H1 (cell line): ENCODE measurements around the gene FRRS1. TPM values are rescaled to one million over a fixed set of nuclear protein-coding genes. Genes with fewer than 3 reads are reported as not detected.

Source experiments
- CTCF ChIA-PET: fragments of 300-600 bp; sonication (Branson Sonifier 250); formaldehyde crosslinking; loops from one replicate; lab custom pipeline; 2021; ENCODE audit not compliant: partially characterized antibody; lab: Charles Lee
- POLR2A ChIA-PET: fragments of 300-600 bp; sonication (Branson Sonifier 250); formaldehyde crosslinking; loops from one replicate; lab custom pipeline; 2021; ENCODE audit warnings: inconsistent platforms; ENCODE audit not compliant: partially characterized antibody; lab: Charles Lee
- DNase-seq, 2 experiments: peaks; one replicate each; pipeline versions ENCODE4 v3.0.0 to v3.0.0-alpha.2; 2010 to 2022; ENCODE audit warnings: low spot score in 2 of 2, low read depth in 1 of 2, mixed read lengths in 1 of 2
- FAIRE-seq: peaks from 2 replicates; lab custom pipeline; 2011; peaks lifted over from hg19 to GRCh38; lab: Jason Lieb, UNC
- H2AFZ ChIP-seq: 2 replicates; pipeline ENCODE4 v1.8.1; 2012; ENCODE audit warnings: low read length, inconsistent platforms
- H2AK5ac ChIP-seq: 2 replicates; pipeline ENCODE4 v1.6.1; 2013; ENCODE audit warnings: low read depth, low read length
- H2BK120ac ChIP-seq: replicated peaks from 2 replicates; pipeline ENCODE3; 2013; ENCODE audit warnings: low read depth, low read length, inconsistent platforms
- H2BK12ac ChIP-seq: 2 replicates; pipeline ENCODE4 v1.6.1; 2013; ENCODE audit warnings: low read depth, low read length
- H2BK15ac ChIP-seq: 2 replicates; pipeline ENCODE4 v1.6.1; 2013; ENCODE audit warnings: low read length
- H2BK20ac ChIP-seq: 2 replicates; pipeline ENCODE4 v1.6.1; 2013; ENCODE audit warnings: low read length
- H2BK5ac ChIP-seq: 2 replicates; pipeline ENCODE4 v1.6.1; 2013; ENCODE audit warnings: low read depth, low read length
- H3K14ac ChIP-seq: 2 replicates; pipeline ENCODE4 v1.6.1; 2013; ENCODE audit warnings: inconsistent platforms; ENCODE audit not compliant: insufficient read length
- H3K18ac ChIP-seq: 2 replicates; pipeline ENCODE4 v1.6.1; 2013; ENCODE audit warnings: low read length; ENCODE audit errors: extremely low read depth
- H3K23ac ChIP-seq: 2 replicates; pipeline ENCODE4 v1.6.1; 2013; ENCODE audit warnings: inconsistent platforms; ENCODE audit not compliant: insufficient read length
- H3K23me2 ChIP-seq: 2 replicates; pipeline ENCODE4 v1.6.1; 2013; ENCODE audit warnings: low read depth, low read length
- H3K27ac ChIP-seq: 2 replicates; pipeline ENCODE4 v1.6.1; 2011; ENCODE audit warnings: low read depth, low read length, inconsistent platforms
- H3K27me3 ChIP-seq, 4 experiments: replicated peaks in 1 of 4; 1 replicate in 1 of 4; 2 replicates in 3 of 4; pipeline versions ENCODE4 v1.6.1 to v1.8.1; 2011 to 2013; ENCODE audit warnings: low read length in 3 of 4, mild to moderate bottlenecking in 3 of 4, inconsistent platforms in 2 of 4, mixed read lengths in 2 of 4, moderate library complexity in 1 of 4; ENCODE audit not compliant: control insufficient read depth in 3 of 4, insufficient read depth in 3 of 4; ENCODE audit errors: extremely low read depth in 1 of 4
- H3K36me3 ChIP-seq, 4 experiments: 2 replicates each; pipeline versions ENCODE4 v1.6.1 to v1.8.1; 2011 to 2013; ENCODE audit warnings: mild to moderate bottlenecking in 4 of 4, low read length in 3 of 4, moderate library complexity in 2 of 4, control low read depth in 1 of 4, inconsistent platforms in 1 of 4; ENCODE audit not compliant: insufficient read depth in 4 of 4, control insufficient read depth in 2 of 4
- H3K4ac ChIP-seq: replicated peaks from 2 replicates; pipeline ENCODE3; 2013; ENCODE audit warnings: low read length, low read depth, mixed read lengths, inconsistent platforms; ENCODE audit not compliant: insufficient read length
- H3K4me1 ChIP-seq, 4 experiments: replicated peaks in 1 of 4; 1 replicate in 1 of 4; 2 replicates in 3 of 4; pipeline versions ENCODE4 v1.6.1 to v1.8.1; 2011 to 2013; ENCODE audit warnings: low read length in 3 of 4, inconsistent platforms in 2 of 4, mixed read lengths in 1 of 4; ENCODE audit not compliant: insufficient read depth in 4 of 4, control insufficient read depth in 3 of 4
- H3K4me2 ChIP-seq, 2 experiments: 2 replicates each; pipeline versions ENCODE4 v1.6.1 to v1.8.1; 2011 to 2013; ENCODE audit warnings: low read depth in 2 of 2, low read length in 2 of 2, control low read depth in 1 of 2, inconsistent platforms in 1 of 2, mild to moderate bottlenecking in 1 of 2; ENCODE audit not compliant: insufficient read depth in 1 of 2
- H3K4me3 ChIP-seq, 4 experiments: fragments of 200-600, 300-600 bp in 1 of 4; sonication (generic), shearing (Covaris generic), sonication (Bioruptor Twin) in 1 of 4; 2 replicates each; pipeline versions ENCODE4 v1.5.1 to v1.8.1; 2011 to 2016; ENCODE audit warnings: low read length in 4 of 4, low read depth in 3 of 4, control low read depth in 2 of 4, inconsistent platforms in 2 of 4, mild to moderate bottlenecking in 2 of 4, mixed read lengths in 1 of 4, moderate library complexity in 1 of 4; ENCODE audit not compliant: insufficient read depth in 2 of 4; ENCODE audit errors: extremely low read depth in 1 of 4
- H3K56ac ChIP-seq: replicated peaks from 2 replicates; pipeline ENCODE3; 2013; ENCODE audit warnings: low read depth, mild to moderate bottlenecking, mixed read lengths, low read length, inconsistent platforms; ENCODE audit not compliant: insufficient read length
- H3K79me1 ChIP-seq: 2 replicates; pipeline ENCODE4 v1.6.1; 2013; ENCODE audit warnings: low read depth, low read length, control low read depth
- H3K79me2 ChIP-seq, 2 experiments: 2 replicates each; pipeline versions ENCODE4 v1.6.1 to v1.8.1; 2012 to 2013; ENCODE audit warnings: low read length in 2 of 2, mild to moderate bottlenecking in 2 of 2, inconsistent platforms in 1 of 2; ENCODE audit not compliant: insufficient read depth in 2 of 2, control insufficient read depth in 1 of 2
- H3K9ac ChIP-seq, 4 experiments: replicated peaks in 1 of 4; 1 replicate in 1 of 4; 2 replicates in 3 of 4; pipeline versions ENCODE4 v1.6.1 to v1.8.1; 2011 to 2013; ENCODE audit warnings: low read depth in 3 of 4, low read length in 3 of 4, control low read depth in 2 of 4, mild to moderate bottlenecking in 2 of 4, moderate library complexity in 2 of 4, inconsistent platforms in 1 of 4; ENCODE audit errors: extremely low read depth in 1 of 4
- H3K9me3 ChIP-seq, 2 experiments: 2 replicates each; pipeline versions ENCODE4 v1.6.1 to v1.8.1; 2012 to 2013; ENCODE audit warnings: mild to moderate bottlenecking in 2 of 2, moderate library complexity in 2 of 2, control low read depth in 1 of 2, inconsistent platforms in 1 of 2, low read depth in 1 of 2, low read length in 1 of 2, mixed read lengths in 1 of 2; ENCODE audit not compliant: insufficient read depth in 2 of 2
- H4K20me1 ChIP-seq, 2 experiments: replicated peaks in 1 of 2; 2 replicates each; pipeline versions ENCODE3 to v1.8.1; 2011 to 2013; ENCODE audit warnings: inconsistent platforms in 2 of 2, low read length in 2 of 2, mild to moderate bottlenecking in 1 of 2; ENCODE audit not compliant: insufficient read depth in 2 of 2, control insufficient read depth in 1 of 2
- H4K5ac ChIP-seq: 2 replicates; pipeline ENCODE4 v1.6.1; 2013; ENCODE audit warnings: low read length, low read depth, mixed read lengths, inconsistent platforms; ENCODE audit not compliant: insufficient read length
- H4K8ac ChIP-seq: 2 replicates; pipeline ENCODE4 v1.8.0; 2013; ENCODE audit warnings: mild to moderate bottlenecking, moderate library complexity, low read length, inconsistent platforms; ENCODE audit not compliant: insufficient read depth; ENCODE audit errors: extremely low read depth
- H4K91ac ChIP-seq: replicated peaks from 2 replicates; pipeline ENCODE3; 2013; ENCODE audit warnings: low read length, mixed read lengths, inconsistent platforms; ENCODE audit not compliant: insufficient read length
- CEBPB ChIP-seq: IDR thresholded peaks from 2 replicates; pipeline ENCODE4 v1.6.1; 2012; ENCODE audit warnings: low read depth, low read length
- CREB1 ChIP-seq: IDR thresholded peaks from 2 replicates; pipeline ENCODE4 v1.6.1; 2012; ENCODE audit warnings: inconsistent platforms
- GTF2F1 ChIP-seq: IDR thresholded peaks from 2 replicates; pipeline ENCODE4 v1.6.1; 2012; ENCODE audit warnings: low read depth, low read length, improper control_type of control experiment, borderline replicate concordance
- JUND ChIP-seq: IDR thresholded peaks from 2 replicates; pipeline ENCODE4 v1.6.1; 2011; ENCODE audit warnings: mild to moderate bottlenecking, improper control_type of control experiment, low read length
- MAX ChIP-seq: IDR thresholded peaks from 2 replicates; pipeline ENCODE4 v1.6.1; 2012; ENCODE audit warnings: inconsistent platforms
- NRF1 ChIP-seq: IDR thresholded peaks from 2 replicates; pipeline ENCODE4 v1.6.1; 2011; ENCODE audit warnings: mild to moderate bottlenecking, low read depth, low read length, improper control_type of control experiment
- SIN3A ChIP-seq, 2 experiments: IDR thresholded peaks in 1 of 2; conservative IDR thresholded peaks in 1 of 2; 2 replicates each; pipeline ENCODE4 v1.6.1; 2011 to 2012; ENCODE audit warnings: low read length in 2 of 2, improper control_type of control experiment in 1 of 2, low read depth in 1 of 2, mild to moderate bottlenecking in 1 of 2
- TAF1 ChIP-seq: IDR thresholded peaks from 2 replicates; pipeline ENCODE4 v1.6.1; 2011; ENCODE audit warnings: mild to moderate bottlenecking, low read depth, low read length
- TCF12 ChIP-seq: IDR thresholded peaks from 2 replicates; pipeline ENCODE4 v1.6.1; 2011; ENCODE audit warnings: low read depth, mild to moderate bottlenecking, low read length
- USF2 ChIP-seq: IDR thresholded peaks from 2 replicates; pipeline ENCODE4 v1.6.1; 2011; ENCODE audit warnings: low read length, improper control_type of control experiment
- WGBS, 2 experiments: shearing (Covaris generic) in 1 of 2; methylation state at CpG; one replicate each; pipeline versions ENCODE4 v1.1.6 to v1.1.7; 2013 to 2015; ENCODE audit warnings: low lambda C conversion rate in 2 of 2, mixed read lengths in 2 of 2, inconsistent platforms in 1 of 2, low coverage in 1 of 2, missing lambda C conversion rate in 1 of 2; ENCODE audit not compliant: insufficient replicate concordance in 2 of 2, insufficient coverage in 1 of 2, insufficient read length in 1 of 2; ENCODE audit errors: extremely low coverage in 1 of 2, missing lambda C conversion rate in 1 of 2; 5-methylcytosine and 5-hydroxymethylcytosine counted together
- polyA plus RNA-seq, 7 experiments: library from polyadenylated mRNA; depleted of rRNA in 3 of 7; stranded (reverse) in 5 of 7; unstranded in 2 of 7; fragments of >200 nt in 5 of 7; fragments of 200-250 nt in 2 of 7; gene quantifications; 1 replicate in 5 of 7; 2 replicates in 1 of 7; 4 replicates in 1 of 7; pipeline versions ENCODE4 v1.2.1 to v1.2.3, GENCODE V29; 2011 to 2013; ENCODE audit warnings: missing spikeins in 2 of 7, mixed read lengths in 2 of 7
- total RNA-seq: library from RNA; stranded (reverse); fragmentation: NEBNext Ultra II Directional; extraction: Animal tissue kit (Norgen Biotek cat#: 25700); gene quantifications from 2 replicates; pipeline ENCODE4 v1.2.1, GENCODE V29; 2021

Gene FRRS1
- total and polyA plus RNA-seq, 2 of the 8 experiments (the other 6 are each of a cell fraction or from before 2014, with no cell fraction given), result 3.5 to 6.5 TPM

DNA sequence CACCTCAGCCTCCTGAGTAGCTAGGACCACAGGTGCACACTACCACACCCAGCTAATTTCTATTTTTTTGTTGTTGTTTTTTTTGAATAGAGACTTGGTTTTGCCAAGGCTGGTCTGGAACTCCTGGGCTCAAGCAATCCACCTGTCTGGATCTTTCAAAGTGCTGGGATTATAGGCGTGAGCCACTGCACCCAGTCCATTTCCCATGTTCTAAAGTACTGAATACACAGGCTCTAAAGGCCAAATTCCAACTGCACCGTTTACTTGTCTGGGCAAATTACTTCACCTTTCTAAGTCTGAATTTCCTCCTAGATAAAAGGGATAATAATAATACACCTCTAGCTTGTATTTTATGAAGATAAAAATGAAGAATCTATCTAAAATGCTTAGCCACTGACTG is 39.6 kb downstream of the FRRS1 start:
- Histone ChIP-seq H3K4me2 (no peak overlapping the region), H3K23ac (no peak overlapping the region), H3K14ac (no peak overlapping the region), H3K9ac (no peak overlapping the region), H2AK5ac (no peak overlapping the region), H4K8ac (no peak overlapping the region), H3K36me3 (no peaks in the 10 kb centered on the region), H2BK5ac (no peak overlapping the region), H2AFZ (no peak overlapping the region), H3K79me1 (no peaks in the 10 kb centered on the region), H3K4ac (no peak overlapping the region), H3K18ac (no peak overlapping the region), H3K4me1 (peaks cover 0 to 9% (median 7%) of the 10 kb centered on the region in 4 experiments; a peak in 5 of 7 replicates), H3K23me2 (no peaks in the 10 kb centered on the region), H3K27ac (no peak overlapping the region), H2BK12ac (no peak overlapping the region), H3K27me3 (no peaks in the 10 kb centered on the region), H3K4me3 (no peak overlapping the region), H3K79me2 (no peaks in the 10 kb centered on the region), H2BK15ac (no peak overlapping the region), H4K91ac (no peak overlapping the region), H4K5ac (no peak overlapping the region), H2BK20ac (no peak overlapping the region), H4K20me1 (no peaks in the 10 kb centered on the region), H3K56ac (no peak overlapping the region), H2BK120ac (no peak overlapping the region), H3K9me3 (no peaks in the 10 kb centered on the region)
- WGBS, 2 experiments, result 91% methylated on average over 2 of the region's 2 CpGs; no CpG with 5 or more reads in 1 of the 2 experiments
- ChIA-PET POLR2A (no interaction called here), CTCF (interaction anchor here (0.7 to 0.9 kb wide), 2 partner anchors 13 to 28 kb away, joined by 3 read pairs; no protein-coding TSS in a partner anchor)
- no peak for FAIRE-seq
- no peak for DNase-seq
- TF ChIP-seq MAX (no peak), JUND (no peak), NRF1 (no peak), TAF1 (no peak), SIN3A (conservative IDR thresholded peaks at IDR 0.05 in 1 of 2, IDR thresholded peaks at IDR 0.05 in 1 of 2; ENCODE audit: low read depth in 1 of 2, low read length in 2 of 2) (no peak), GTF2F1 (no peak), CEBPB (no peak), CREB1 (no peak), TCF12 (no peak), USF2 (no peak)
